Stimulated activated CD8-positive, alpha-beta memory T cell treated with anti-CD3 and anti-CD28 coated beads, Interleukin-7, amount 100 ng/mL, for 48 hours (primary cell): ENCODE results near the gene OR10A5.
"Not testable (repeated sequence)": the region's sequence is repeated elsewhere in the genome, so short reads cannot be mapped to it uniquely, and the experiment has no call there.

ENCODE experiments used
- DNase-seq, 2 donors: peaks; one replicate each; pipeline ENCODE4 v3.0.0-alpha.2; 2020; ENCODE audit warnings: low read depth in 1 of 2; ENCODE audit errors: extremely low read depth in 1 of 2

The OR10A5 gene

DNA sequence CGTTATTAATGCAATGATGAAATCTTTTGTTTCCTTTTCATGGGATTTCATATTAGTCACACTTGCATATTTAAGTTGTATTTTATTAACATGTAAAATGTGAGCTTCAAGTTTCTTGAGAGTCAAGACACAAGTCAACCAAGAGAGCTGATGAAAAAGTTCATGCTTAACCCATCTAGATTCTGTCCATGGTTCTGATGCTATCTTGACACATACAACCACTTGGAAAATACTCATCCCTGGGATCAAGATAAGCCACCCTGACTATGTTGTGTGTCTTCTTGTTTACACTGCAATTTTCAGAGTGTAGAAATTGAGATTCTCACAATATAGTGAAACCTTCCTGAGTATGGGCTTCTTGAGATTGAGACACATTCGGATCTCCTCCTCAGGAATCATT, 30.3 kb downstream of the OR10A5 start:
- DNase-seq: no peak

DNA sequence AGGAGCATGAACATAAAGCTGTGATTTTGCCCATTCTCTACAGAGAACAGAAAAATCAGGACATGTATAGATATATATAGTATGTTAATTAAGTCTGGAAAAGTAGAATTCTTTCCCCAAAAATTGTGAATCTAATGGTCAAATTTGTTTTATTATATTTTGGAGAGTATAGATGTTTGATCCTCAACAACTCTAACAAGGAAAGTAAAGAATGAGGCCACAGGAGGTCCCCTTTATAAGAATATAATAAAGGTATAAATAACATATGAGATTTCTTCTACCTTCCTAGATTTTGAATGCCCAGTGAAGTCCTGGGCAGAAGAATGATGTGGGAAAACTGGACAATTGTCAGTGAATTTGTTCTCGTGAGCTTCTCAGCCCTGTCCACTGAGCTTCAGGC, 30.8 kb downstream of the OR10A5 start, which contains the start of gene OR10A4:
TSS of gene OR10A4 (plus strand) at position 301 of the 400 bp plus-strand sequence. CDS start at position 324, 23 bp downstream.
- DNase-seq: no peak

DNA sequence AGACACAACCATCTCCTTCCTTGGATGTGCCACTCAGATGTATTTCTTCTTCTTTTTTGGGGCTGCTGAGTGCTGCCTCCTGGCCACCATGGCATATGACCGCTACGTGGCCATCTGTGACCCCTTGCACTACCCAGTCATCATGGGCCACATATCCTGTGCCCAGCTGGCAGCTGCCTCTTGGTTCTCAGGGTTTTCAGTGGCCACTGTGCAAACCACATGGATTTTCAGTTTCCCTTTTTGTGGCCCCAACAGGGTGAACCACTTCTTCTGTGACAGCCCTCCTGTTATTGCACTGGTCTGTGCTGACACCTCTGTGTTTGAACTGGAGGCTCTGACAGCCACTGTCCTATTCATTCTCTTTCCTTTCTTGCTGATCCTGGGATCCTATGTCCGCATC, 31.4 kb downstream of the OR10A5 start:
- no peak for DNase-seq

DNA sequence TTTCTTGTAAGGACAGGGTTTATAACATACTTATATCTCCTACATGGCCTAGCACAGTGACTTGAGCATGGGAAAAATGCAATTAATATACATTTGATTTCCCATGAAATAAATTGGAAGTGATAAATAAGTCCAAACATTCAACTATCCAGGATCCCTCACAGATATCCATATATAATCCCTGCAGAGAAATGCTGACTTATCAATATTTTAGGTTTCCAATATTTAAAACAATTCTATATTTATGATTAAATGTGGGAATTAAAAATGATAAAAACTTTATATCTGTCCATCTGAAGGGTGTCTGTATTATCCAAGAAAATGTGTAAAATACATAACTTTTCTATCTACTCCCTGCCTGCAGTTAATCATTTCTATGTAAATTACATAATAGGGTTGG, 37.3 kb downstream of the OR10A5 start:
- DNase-seq: no peak

DNA sequence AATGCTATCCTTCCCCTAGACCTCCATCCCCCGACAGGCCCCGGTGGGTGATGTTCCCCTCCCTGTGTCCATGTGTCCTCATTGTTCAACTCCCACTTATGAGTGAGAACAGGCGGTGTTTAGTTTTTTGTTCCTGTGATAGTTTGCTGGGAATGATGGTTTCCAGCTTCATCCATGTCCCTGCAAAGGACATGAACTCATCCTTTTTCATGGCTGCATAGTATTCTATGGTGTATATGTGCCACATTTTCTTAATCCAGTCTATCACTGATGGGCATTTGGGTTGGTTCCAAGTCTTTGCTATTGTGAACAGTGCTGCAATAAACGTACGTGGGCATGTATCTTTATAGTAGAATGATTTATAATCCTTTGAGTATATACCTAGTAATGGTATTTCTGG, 42.2 kb downstream of the OR10A5 start:
- not testable (repeated sequence) for DNase-seq

DNA sequence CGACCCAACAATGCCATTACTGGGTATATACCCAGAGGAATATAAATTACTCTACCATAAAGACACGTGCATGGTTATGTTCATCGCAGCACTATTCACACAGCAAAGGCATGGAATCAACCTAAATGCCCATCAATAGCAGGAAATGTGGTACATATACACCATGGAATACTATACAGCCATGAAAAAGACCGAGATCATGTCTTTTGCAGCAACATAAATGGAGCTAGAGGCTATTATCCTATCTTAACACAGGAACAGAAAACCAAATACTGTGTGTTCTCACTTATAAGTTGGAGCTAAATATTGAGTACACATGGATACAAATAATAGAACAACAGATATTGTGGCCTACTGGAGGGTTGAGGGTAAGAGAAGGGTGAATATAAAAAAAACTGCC, 43.3 kb downstream of the OR10A5 start:
- no peak for DNase-seq

DNA sequence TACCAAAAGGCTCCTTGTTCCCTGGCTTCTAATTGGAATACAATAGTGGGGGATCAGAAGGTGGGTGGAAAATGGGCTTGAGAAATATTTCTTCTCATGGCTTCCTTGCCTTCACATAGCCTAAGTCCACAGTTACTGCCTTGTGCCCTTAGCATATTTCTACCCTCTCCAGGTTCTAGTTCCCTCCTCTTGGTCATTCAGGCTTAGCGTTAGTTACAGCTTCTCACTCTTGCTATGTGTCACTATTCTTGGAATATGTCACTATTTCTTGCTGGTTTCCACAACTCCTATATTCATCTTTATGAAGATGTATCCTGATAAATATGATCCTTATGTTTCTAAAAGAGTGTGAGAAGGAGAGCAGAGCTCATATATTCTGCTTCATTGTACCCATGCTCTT, 44.4 kb downstream of the OR10A5 start:
- no peak for DNase-seq

DNA sequence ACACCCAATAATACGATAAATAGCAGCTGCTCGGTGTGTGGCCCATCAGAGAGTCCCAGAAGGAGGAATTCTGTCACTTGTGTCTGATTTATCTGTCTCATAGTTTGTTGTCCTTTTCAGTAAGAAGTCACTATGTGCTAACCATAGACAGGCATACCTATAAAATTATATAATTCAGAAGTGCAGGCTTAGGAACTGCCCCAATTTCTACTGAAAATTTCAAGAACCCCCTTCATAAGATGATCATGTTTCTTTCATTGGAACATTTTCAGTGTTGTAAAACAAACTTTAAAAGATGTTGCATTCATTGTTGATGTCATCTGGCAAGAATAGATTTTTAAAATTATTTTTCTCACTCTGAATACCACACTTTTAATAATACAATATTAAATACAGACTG, 46.9 kb downstream of the OR10A5 start, which contains the start of gene OR2D2:
TSS of gene OR2D2 (minus strand) at position 101 of the 400 bp plus-strand sequence. CDS start at position 101, 0 bp downstream.
- no peak for DNase-seq

DNA sequence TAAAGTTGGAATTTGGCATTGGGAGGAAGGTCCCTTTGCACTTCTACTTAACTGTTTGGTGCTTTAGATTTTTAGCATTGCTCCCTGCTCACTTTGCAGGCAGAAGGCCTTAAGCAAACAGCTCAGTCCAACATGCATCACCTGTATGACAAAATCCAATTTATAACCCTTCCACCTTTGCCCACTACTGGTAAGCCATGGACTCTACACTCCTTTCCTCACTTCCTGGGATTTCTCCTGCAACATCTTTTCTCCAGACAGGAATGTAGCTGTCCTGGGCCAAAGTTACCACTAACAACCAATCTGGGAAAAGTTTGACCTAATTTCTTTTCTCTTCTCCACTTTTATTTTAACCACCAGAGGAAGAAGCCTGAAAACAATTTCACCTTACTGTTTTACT, 48.6 kb downstream of the OR10A5 start:
- no peak for DNase-seq

DNA sequence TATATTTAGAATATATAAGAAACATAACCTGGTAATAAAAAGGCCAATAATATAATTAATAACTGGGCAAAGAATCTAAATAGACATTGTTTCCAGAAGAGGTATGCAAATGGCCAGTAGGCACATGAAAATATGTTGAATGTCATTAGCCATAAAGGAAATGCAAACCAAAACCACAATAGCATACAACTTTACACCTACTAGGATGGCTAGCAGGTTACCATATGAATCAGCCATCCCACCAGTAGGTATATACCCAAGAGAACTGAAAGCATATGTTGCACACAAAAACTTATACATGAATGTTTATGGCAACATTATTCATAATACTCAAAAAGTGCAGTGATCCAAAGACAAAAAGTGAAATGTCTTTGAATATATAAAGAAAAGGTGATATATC, 49.5 kb downstream of the OR10A5 start:
- no peak for DNase-seq
